Osteocyte (in vitro differentiated cells): ENCODE results near the gene TMEM108. TPM values are rescaled to one million over a fixed set of nuclear protein-coding genes. Genes with fewer than 3 reads are reported as not detected.

Source experiments
- DNase-seq: peaks from one replicate; pipeline ENCODE4 v3.0.0; 2021; ENCODE audit warnings: mixed read lengths; ENCODE audit not compliant: unreplicated experiment; ENCODE audit errors: extremely low spot score
- H3K27ac Mint-ChIP-seq: one replicate; pipeline ENCODE4 v1.8.0; 2021; ENCODE audit warnings: mild to moderate bottlenecking, mixed read lengths; ENCODE audit not compliant: unreplicated experiment
- H3K27me3 Mint-ChIP-seq: one replicate; pipeline ENCODE4 v1.8.0; 2021; ENCODE audit warnings: mixed read lengths; ENCODE audit not compliant: unreplicated experiment
- H3K36me3 Mint-ChIP-seq: one replicate; pipeline ENCODE4 v1.8.0; 2021; ENCODE audit warnings: mixed read lengths; ENCODE audit not compliant: unreplicated experiment
- H3K4me1 Mint-ChIP-seq: one replicate; pipeline ENCODE4 v1.8.0; 2021; ENCODE audit warnings: mixed read lengths; ENCODE audit not compliant: unreplicated experiment
- H3K4me3 Mint-ChIP-seq: one replicate; pipeline ENCODE4 v1.8.0; 2021; ENCODE audit warnings: mild to moderate bottlenecking, moderate library complexity, mixed read lengths; ENCODE audit not compliant: unreplicated experiment
- H3K9me3 Mint-ChIP-seq: one replicate; pipeline ENCODE4 v1.8.0; 2021; ENCODE audit warnings: mixed read lengths; ENCODE audit not compliant: unreplicated experiment
- total RNA-seq: library from RNA; stranded (reverse); gene quantifications from 2 replicates; pipeline ENCODE4 v1.2.1, GENCODE V29; 2021
- TF ChIP-seq, protein P1 (sequence below): fragments of 200-600 bp; sonication (generic); IDR thresholded peaks from 2 replicates; pipeline ENCODE4 v1.5.0; 2021; ENCODE audit warnings: antibody characterized with exemption, mild to moderate bottlenecking, moderate library complexity

Gene TMEM108
- total RNA-seq, 1 donor from 2014 or later = 3.7 TPM

DNA sequence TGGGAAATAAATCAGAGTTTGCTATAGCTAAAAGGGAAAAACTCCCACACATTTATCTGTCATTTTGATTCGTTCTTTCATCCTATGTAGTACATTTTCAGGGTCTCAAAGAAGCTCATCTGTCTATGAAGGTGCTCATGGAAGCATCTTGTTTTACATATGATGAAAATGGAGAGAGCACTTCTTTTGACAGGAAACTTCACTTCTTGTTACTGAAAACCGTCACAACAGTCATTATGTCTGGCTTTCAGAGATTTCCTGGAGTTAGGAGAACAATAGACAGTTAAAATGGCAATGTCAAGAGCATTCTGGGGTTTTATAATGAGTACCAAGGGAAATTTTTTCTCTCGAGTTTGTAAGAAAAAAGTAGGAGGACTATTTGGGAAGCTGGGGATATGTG, 83.3 kb downstream of the TMEM108 start:
- DNase-seq = no peak
- TF ChIP-seq, protein P1, sequence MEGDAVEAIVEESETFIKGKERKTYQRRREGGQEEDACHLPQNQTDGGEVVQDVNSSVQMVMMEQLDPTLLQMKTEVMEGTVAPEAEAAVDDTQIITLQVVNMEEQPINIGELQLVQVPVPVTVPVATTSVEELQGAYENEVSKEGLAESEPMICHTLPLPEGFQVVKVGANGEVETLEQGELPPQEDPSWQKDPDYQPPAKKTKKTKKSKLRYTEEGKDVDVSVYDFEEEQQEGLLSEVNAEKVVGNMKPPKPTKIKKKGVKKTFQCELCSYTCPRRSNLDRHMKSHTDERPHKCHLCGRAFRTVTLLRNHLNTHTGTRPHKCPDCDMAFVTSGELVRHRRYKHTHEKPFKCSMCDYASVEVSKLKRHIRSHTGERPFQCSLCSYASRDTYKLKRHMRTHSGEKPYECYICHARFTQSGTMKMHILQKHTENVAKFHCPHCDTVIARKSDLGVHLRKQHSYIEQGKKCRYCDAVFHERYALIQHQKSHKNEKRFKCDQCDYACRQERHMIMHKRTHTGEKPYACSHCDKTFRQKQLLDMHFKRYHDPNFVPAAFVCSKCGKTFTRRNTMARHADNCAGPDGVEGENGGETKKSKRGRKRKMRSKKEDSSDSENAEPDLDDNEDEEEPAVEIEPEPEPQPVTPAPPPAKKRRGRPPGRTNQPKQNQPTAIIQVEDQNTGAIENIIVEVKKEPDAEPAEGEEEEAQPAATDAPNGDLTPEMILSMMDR = no peak
- Mint-ChIP-seq H3K27me3 (peaks cover 2% of the 10 kb centered on the region), H3K36me3 (no peaks in the 10 kb centered on the region), H3K4me1 (no peaks in the 10 kb centered on the region), H3K9me3 (no peaks in the 10 kb centered on the region), H3K4me3 (no peak overlapping the region), H3K27ac (no peak overlapping the region)

DNA sequence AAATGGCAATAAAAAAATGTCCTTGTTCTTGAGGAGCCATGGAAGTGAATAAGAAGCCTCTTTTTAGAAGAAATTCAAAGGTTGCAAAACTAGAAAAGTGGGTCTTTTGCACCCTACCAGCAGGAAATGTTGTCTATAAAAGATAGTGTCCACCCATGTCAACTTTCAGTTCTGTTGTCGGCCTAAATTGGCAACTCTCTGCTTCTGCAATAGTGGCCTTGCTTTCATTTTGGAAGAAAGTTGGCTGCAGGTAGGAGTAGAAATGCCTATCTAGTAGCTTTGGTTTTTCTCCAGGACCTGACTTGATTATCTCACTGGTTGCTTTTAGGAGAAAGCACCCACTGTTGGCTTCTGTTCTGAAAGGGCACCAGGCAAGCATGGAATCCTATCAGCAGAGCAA, 85.4 kb downstream of the TMEM108 start:
- H3K27ac Mint-ChIP-seq = no peak overlapping the region
- no peaks in the 10 kb centered on the region for H3K36me3 Mint-ChIP-seq
- TF ChIP-seq, protein P1 = no peak
- H3K4me3 Mint-ChIP-seq = no peak overlapping the region
- no peaks in the 10 kb centered on the region for H3K4me1 Mint-ChIP-seq
- no peaks in the 10 kb centered on the region for H3K9me3 Mint-ChIP-seq
- DNase-seq = no peak
- peaks cover 2% of the 10 kb centered on the region for H3K27me3 Mint-ChIP-seq

DNA sequence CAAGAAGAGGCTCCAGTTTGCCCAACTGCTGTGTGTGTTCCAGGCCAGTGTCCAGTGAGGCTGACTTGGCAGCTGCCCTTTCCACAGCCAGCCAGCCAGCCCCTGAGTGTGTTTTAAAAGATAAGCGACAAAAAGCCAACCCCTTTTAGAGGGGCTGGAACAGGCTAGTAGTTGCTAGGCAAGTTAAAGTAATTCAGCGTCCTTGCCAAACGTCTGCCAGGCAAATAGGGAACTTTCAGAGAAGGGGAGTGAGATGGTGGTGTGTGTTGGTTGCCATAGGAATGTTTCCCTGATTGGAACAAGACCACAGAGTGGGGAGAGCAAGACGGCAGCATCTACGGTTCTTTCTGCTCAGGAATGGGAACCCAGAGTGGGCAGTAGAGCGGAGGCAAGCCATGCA, 86.3 kb downstream of the TMEM108 start:
- no peaks in the 10 kb centered on the region for H3K36me3 Mint-ChIP-seq
- H3K27me3 Mint-ChIP-seq = peaks cover 2% of the 10 kb centered on the region
- H3K4me1 Mint-ChIP-seq = no peaks in the 10 kb centered on the region
- no peak overlapping the region for H3K27ac Mint-ChIP-seq
- no peaks in the 10 kb centered on the region for H3K9me3 Mint-ChIP-seq
- H3K4me3 Mint-ChIP-seq = no peak overlapping the region
- DNase-seq = no peak
- TF ChIP-seq, protein P1 = no peak

DNA sequence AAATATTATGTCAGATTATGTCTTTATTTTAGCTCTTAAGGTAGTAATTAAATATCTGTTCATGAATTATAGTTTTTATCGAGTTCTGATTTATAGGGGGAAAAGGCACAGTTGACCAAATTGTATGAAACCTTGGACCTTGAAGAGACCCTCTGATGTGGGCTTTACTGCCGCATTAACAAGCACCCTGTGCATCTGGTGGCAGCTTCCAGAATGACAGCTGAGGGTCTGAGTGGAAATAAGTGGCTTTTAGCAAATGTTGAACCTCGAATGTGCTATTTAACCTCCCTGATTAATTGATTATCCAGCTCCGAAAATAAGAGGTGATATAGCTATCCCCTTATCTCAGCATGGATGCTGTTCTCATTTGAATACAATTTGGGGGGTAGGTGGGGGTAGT, 87.0 kb downstream of the TMEM108 start:
- Mint-ChIP-seq H3K27ac (no peak overlapping the region), H3K27me3 (peaks cover 2% of the 10 kb centered on the region), H3K4me3 (no peak overlapping the region), H3K9me3 (no peaks in the 10 kb centered on the region), H3K36me3 (no peaks in the 10 kb centered on the region), H3K4me1 (no peaks in the 10 kb centered on the region)
- DNase-seq = no peak
- TF ChIP-seq, protein P1 = no peak

DNA sequence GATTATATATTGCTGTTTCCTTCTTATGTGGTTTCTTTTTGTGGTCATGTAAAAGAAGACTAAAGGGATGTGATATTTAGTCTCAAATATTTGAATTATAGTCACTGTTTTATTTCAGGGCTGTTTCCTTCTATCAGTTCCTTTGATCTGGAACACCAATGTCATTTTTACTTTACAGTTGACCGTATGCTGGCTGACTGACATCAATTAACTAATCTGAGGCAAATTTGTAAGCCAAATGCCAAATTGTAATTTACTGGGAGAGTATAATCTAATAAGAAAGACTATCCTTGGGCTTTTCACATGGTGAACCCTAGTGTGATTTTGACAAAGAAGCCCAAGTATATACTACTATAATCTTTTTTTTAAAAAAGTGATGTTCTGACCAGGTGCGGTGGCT, 87.6 kb downstream of the TMEM108 start:
- H3K9me3 Mint-ChIP-seq = no peaks in the 10 kb centered on the region
- H3K27me3 Mint-ChIP-seq = peaks cover 2% of the 10 kb centered on the region
- no peaks in the 10 kb centered on the region for H3K4me1 Mint-ChIP-seq
- TF ChIP-seq, protein P1 = no peak
- H3K27ac Mint-ChIP-seq = no peak overlapping the region
- H3K36me3 Mint-ChIP-seq = no peaks in the 10 kb centered on the region
- no peak overlapping the region for H3K4me3 Mint-ChIP-seq
- DNase-seq = no peak
